ENCODE measurements around the gene MRI1.

DNA sequence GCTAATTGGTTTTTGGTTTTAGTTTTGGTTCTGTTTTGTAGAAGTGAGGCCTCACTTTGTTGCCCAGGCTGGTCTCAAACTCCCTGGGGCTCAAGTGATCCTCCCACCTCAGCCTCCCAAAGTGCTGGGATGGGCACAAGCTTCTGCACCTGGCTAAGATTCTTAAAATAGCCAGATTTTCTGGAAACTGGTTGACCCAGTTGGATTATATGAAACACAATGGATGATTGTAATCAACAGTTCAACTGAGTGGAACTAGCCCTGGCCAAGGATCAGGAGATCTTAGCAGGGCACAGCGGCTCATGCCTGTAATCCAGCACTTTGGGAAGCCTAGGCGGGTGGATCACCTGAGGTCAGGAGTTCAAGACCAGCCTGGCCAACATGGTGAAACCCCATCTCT lies 29.6 kb upstream of the MRI1 start:
- TF ChIP-seq POLR2A (IDR thresholded peaks at IDR 0.05; ENCODE audit: low read depth, low read length) (no peak), POLR2AphosphoS5 (IDR thresholded peaks at IDR 0.05; ENCODE audit: low read depth, low read length) (no peak)

Data from GM12892 (cell line).